GM18519 (cell line): ENCODE measurements around the gene CRYGN.

Source experiments
- ATAC-seq: cut with Tn5 transposase; IDR thresholded peaks from one replicate; pipeline ENCODE4 v1.9.1; 2021; ENCODE audit warnings: mild to moderate bottlenecking, moderate library complexity; ENCODE audit not compliant: unreplicated experiment, low FRiP score

Gene CRYGN

DNA sequence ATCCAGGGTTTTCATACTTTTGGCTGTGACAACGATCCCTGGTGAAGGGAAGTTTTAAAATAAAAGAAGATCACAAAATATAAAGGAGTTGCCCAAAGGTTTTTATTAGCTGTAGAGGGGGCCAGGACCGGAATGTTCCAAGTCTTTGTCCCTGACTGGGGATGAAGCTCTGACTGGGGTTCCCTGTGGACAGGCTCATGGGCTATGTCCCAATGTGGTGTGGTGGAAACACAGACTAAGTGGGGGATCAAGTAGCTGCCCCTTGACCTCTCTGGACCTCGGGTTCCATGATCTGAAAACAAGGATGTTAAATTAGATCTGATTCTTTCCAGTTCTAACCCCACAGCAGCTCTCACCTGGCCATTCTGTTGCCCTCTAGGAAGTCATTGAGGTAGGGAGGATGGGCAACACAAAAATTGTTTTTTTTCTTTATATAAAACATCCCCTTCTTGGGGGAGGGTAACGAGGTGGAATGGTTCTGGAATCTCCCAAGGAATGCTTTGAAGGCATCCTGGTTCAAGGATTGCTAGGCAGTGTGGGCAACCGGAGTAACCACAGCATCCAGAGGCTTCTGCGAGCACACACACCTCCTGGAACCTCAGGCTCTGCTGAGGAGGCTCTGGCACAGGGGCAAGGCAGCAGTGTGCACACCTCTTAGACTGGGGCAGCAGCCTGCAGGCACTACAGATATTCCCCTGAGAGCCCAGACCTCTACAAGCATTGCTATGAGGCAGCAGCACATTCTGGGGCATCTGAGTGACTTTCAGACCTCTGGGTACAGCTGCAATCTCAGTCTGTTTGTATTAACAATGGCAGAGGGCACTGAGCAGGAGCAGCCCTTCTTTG lies 21.4 kb upstream of the CRYGN start:
- ATAC-seq = no peak

DNA sequence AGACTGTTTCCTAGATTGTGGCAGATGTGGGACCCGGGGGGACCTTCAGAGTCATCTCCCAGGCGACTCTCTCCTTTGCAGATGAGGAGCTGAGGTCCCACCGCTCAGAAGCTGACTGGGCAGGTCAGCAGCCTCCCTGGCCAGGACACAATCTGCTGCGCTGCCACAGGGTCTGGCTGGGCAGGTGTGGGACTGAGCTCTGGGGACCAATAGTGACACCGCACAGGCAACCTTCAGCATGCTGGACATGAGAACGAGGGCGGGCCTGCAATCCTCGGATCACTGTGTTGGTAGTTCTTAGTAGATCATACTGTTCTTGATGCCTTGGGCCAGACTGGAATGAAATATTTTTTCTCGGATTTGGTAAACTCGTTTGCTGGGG lies 20.5 kb upstream of the CRYGN start:
- ATAC-seq = no peak

DNA sequence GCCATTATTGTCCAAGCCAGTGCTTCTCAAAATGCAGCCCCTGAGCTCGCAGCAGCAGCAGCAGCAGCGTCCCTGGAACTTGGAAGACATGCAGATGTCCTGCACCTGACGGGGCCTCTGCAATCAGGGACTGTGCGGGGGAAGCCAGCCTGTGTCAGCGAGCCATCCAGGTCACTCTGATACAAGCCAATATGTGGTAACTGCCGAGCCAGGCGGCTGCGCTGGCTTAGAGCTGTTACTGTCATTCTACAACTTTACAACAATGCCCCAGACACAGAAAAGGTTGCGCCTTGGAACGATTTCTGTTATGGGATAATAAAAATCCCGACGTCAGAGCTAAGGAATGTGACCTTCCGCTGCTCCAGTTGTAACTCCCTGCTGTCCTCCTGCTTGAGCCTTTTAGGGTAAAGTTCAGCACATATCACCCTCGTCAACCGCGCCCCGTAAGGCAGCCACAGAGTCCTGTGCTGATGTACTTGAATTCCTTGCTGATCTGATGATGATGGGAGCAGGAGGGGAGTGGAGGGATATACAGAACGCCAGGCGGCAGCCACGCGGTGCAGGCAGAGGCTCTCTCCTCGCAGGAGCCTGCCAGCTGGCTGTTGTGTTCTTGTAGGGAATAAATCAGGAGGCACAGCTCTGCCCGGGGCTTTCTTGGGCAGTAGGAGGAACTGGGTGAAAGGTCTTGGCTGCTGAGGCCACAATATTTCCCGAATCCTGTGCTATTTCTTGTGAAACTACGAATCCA lies 20.0 kb upstream of the CRYGN start:
- ATAC-seq = no peak

DNA sequence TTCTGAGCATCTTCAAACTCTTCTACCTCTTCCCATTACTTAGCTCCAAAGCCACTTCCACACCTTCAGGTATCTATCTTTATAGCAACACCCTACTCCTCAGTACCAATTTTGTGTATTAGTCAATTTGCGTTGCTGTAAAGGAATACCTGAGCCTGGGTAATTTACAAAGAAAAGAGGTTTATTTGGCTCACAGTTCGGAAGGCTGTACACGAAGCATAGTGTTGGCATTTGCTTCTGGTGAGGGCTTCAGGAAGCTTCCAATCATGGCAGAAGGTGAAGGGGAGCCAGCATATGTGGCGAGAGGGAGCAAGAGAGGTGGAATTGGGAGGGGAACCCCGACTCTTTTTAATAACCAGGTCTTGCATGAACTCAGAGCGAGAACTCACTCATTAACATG lies 17.6 kb upstream of the CRYGN start:
- no peak for ATAC-seq

DNA sequence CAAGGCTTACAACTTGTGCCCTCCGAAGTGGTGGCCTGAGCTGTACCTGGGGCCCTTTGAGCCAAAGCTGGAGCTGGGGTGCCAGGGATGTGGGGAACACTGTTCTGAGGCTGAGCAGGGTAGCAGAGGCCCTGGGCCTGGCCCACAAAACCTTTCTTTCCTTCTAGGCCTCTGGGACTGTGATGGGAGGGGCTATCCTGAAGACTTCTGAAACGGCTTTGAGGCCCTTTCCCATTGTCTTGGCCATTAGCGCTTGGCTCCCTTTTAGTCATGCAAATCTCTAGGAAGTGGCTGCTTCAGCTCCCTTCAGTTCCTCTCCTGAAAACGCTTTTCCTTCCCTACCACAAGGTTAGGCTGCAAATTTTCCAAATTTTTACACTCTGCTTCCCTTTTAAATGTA lies 16.8 kb upstream of the CRYGN start:
- ATAC-seq = no peak

DNA sequence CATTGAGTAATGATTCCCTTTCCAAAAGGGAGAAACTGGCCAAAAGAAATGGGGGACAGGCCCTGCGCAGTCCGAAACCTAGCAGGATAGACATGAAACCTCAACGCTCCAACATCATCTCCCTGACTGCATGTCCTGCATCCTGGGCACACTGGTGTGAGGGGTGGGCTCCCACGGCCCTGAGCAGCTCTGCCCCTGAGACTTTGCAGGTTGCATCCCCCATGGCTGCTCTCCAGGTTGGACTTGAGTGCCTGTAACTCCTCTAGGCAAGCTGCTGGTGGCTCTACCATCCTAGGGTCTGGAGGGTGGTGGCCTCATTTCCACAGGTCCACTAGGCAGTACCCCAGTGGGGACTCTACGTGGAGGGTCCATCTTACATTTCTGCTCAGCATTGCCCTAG lies 16.3 kb upstream of the CRYGN start:
- ATAC-seq = no peak

DNA sequence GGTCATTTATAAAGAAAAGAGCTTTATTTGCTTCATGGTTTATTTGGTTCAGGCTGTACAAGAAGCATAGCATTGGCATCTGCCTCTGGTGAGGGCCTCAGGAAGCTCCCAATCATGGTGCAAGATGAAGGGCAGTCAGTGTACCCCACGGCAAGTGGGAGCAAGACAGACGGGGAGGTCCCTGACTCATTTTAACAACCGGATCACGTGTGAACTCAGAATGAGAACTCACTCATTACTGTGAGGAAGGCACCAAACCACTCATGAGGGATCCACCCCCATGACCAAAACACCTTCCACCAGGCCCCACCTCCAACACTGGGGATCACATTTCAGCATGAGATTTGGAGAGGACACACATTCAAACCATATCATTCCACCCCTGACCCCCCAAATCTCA lies 15.7 kb upstream of the CRYGN start:
- ATAC-seq = no peak

DNA sequence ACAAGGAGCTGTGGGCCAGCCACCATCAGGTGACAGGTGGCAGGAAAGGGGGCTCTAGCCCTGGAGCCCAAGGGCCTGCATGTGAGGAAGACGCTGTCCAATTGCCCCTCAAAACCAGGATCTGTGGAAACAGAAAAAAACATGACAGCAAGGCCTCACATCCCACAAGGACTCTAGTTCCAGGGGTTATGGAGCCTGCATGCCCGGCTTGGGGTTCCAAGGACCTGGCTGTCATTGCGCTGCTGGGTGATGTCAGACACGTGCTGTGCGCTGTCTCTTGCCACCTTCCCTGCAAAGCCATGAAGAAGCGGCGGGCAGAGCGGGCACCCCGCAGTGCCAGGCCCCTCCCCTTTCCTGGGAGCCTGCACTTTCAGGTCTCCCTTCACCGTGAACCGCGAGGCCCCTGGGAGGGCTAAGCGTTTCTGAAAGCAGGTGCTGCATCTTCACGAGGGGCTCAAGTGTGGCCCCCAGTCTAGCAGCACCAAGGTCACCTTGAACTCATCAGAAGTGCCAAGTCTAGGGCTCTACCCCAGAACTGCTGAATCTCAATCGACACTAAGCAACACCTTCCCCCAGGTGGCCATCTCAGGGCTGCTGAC lies 15.1 kb upstream of the CRYGN start:
- no peak for ATAC-seq

DNA sequence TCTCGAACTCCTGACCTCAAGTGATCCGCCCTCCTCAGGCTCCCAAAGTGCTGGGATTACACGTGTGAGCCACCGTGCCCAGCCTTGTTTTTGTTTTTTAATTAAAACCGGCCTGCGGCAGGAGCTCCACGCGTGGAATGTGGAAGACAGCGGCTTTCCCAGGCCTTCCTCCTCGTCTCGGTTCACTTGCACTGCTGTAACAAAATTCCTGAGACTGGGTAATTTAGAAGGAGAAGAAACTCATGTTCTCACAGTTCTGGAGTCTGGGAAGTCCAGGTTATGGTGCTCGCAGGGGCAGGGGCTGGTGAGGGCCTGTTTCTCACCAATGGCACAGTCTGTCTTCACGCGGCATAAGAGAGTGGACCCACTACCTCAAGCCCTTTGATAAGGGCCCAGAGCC lies 14.4 kb upstream of the CRYGN start:
- ATAC-seq = no peak

DNA sequence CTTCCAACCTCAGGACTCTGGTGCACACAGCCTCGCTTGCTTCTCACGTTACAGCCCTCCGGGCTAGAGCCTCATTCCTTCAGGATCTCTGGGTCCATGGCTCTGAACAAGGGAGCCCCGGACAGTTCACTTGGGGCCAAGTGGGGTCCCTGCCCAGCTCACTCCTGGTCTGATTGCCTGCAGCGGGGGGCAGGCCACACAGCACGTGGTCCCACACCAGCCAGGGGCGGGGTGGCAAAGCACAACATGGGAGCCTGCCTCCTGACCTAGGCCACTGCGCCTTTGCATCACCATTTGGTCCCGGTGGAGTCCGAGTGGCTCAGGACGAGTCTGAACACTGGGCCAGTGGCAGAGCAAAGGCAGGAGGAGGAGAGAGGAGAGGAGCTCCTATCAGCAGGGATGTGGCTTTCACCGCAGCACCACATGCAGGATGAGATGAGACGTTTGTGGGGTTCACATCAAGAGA lies 13.4 kb upstream of the CRYGN start:
- no peak for ATAC-seq

DNA sequence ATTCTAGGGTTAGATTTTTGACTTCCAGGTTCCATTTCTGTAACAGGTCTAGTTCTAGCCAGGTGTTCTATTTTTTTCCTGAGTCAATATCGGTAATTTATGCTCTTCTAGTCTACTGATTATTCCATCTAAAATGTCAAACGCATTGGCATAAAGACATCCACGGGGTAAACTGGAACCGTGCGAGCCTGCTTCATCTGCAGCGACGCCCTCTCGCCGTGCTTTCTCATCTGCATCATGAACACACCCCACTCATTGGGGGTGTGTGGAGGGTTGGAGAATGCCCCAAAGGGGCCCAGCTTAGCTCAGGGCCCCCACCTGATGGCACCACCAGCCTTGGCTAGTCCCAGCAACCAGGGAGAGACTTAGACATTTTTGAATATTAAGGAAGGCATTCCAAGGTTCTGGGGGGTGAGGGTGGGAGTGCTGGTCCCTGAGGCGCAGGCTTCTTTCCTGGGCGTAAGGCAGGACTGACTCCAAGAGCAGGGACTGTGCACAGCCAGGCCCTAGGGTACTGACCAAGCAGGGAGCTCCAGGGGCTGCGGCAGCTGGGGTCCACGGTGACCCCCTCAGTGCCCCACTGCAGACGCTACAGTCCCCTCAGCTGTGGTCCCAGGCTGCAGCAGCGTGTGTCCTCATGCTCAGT lies 12.9 kb upstream of the CRYGN start:
- ATAC-seq = no peak

DNA sequence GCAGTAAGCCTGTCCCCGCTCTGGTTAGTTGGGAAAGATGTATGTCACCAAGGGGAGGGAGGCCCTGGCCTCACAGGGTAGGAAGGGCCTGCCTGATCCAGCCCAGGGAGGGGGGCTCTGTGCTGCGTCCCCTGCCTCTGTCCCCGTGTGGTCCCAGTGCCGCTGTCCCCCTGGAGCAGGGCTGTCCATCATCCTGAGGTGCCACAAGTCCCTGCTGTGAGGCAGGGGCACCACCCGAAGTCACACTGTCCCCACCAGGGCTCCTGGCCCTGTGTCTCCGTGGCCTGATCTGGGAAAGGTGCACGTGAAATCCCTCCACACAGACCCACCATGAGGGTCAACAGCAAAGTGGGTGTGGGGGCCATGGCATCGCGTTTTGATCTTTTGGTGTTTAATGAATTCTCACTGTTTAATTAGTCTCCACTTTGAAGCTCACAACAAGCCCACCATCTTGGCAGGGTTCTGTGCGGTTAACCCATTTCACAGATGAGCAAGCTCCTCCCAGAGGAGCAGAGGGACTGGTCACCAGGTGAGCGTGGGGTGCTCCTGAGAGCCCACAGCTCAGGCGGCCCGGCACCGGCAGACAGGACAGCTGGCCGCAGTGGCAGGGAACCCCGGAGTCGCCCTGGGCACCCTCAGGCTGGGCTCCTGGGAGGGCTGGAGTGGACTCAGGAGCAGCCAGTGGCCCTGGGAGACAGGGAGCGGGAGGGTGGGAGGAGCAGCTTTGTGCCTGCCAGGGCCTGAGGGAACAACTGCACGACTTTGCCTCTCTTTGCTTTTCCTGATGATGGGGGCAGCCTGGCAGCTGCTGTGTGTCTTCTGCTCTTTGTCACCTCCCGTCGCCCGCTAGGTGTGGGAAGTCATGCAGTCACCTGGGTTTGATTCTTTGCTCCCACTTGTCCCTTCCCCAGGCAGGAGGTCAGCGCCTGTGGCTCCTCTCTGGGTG lies 12.0 kb upstream of the CRYGN start:
- ATAC-seq = no peak

DNA sequence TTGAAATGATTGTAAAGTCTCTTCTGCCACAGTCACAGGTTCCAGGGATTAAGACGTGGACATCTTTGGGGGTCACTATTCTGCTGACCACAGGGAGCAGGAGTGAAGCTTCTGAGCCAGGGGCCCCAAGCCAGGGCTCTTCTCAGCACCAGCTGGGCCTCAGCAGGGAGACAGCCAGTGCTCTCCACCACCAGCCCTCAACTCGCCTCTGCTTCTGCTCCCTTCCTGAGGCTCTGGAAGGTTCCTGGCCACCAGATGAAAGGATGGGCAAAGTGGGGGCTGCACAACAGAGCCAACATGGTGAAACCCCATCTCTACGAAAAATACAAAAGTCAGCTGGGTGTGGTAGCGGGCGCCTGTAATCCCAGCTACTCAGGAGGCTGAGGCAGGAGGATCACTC lies 11.2 kb upstream of the CRYGN start:
- ATAC-seq = no peak

DNA sequence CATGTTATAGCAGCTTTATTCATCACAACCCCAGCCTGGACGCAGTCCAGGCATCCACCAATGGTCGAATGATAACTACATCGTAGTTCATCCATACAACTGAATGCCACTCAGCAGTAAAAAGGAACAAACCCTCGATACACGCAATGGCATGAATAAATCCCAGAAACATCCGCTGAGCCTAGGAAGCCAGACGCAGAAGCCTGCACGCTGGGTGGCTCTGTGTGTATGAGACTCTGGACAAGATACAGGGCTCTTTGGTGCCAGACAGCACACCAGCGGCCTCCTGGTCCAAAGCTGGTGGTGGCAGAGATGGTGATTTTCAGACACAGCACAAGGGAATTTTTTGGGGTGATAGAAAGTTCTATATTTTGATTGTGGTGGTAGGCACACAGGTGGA lies 10.0 kb upstream of the CRYGN start:
- no peak for ATAC-seq

DNA sequence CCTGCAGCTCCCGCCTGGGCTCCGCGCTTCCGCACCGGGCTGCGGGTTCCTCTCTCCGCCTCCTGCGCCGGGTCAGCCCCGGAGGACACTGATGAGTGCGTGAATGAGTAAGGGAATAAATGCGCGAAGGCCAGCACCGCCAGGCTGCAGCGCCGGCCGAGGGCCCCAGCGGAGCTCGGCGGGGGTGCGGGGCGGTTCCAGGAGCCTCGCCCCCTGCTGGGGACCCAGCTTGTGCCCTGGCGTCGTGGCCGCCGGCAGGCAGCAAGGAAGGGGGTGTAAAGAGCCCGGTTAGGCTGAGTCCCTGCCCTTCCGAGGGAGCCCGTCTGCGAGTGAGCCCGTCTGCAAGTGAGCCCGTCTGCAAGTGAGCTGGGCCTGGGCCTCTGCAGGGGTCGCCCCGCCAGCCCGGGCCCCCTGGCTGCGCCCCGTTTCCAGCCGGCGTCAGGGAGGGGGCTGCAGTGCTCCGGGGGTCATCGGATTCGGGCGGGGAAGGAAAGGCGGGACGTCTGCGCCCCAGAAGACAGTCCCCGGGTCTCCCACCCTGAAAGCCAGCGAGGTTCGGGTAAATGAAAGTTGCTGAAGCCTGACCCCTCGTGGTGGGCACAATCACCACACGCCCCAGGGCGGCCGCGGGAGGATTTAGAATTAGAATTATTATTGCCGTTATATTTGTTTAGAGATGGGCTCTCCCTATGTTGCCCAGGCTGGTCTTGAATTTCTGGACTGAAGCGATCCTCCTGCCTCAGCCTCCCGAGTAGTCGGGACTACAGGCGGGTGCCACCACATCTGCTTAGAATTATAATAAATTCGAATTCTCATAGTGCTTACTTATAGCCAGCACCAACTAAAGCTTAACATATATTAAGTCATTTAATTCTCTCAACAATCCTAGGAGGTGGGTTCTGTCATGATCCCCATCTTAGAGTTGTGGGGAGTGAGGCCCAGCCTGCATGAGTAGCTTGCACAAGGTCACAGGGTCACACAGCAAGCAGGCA lies 8.6 kb upstream of the CRYGN start:
- no peak for ATAC-seq

DNA sequence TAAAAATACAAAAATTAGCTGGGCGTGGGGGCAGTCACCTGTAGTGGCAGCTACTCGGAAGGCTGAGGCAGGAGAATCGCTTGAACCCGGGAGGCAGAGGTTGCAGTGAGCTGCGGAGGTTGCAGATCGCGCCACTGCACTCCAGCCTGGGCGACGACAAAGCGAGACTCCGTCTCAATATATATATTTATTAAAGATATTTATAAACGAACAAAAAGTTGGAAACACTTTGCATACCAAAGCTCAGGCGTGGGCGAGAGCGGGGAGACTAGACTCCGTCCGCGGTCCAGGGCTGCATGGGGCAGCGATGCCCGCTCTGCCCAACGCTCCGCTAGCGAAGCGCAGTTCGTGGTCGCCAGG lies 7.9 kb upstream of the CRYGN start:
- ATAC-seq = no peak

DNA sequence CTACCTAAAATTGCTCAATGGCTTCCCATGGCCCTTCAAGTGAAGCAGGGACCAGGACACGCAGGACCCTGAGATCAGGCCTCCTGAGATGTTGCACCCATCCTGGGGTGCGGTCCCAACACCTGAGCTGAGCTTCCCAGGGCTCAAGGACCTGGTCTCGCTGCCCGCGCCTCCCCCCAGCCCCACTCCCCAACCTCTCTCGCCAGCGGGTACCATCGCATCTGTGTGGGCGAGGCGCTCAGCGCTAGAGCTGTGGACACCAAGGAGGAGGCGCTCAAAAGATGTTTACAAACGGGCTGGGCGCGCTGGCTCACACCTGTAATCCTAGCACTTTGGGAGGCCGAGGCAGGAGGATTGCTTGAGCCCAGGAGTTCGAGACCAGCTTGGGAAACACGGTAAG lies 7.4 kb upstream of the CRYGN start:
- no peak for ATAC-seq

DNA sequence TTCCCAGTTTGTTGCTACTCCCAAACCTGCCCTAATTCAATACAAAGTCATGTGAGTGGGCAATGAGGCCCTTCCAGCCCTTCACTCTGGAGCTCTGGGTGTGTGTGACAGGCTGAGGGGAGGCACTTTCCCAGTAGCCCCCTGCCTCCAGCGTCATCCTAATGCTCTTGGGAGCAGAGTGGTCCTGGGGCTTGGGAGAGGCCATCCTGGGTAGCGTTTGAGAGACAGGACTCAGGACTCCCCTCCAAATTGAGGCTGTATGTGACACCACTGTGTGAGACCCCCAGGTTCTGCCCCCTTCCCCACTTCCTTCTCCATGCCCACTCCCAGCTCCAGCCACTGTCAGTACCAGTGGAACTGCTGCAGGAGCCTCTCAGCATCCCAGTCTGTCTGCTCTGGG lies 6.5 kb upstream of the CRYGN start:
- no peak for ATAC-seq

DNA sequence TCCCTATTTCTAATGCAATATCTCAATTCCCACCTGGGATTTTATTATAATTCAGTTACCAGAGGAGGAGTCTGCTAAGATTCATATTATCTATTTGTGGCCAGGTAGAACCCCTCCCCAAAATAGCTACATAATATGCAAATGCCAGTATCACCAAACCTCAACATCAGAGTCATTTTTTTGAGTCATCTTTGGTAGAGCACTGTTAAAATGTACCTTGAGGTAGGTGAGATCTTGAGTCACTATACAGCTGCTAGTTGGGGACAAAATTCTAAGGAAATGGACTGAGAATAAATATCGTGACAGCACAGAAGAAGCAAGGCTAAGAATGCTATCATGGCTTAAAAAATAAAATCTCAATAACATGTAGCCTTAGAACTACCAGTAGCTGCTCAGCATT lies 4.7 kb upstream of the CRYGN start:
- no peak for ATAC-seq
